Measurements from ENCODE around the gene SYK. TPM values are rescaled to one million over a fixed set of nuclear protein-coding genes. Genes with fewer than 3 reads are reported as not detected.

The SYK gene
- total RNA-seq, 4 donors from 2014 or later: 17.9 to 26.2 (median 23.2) TPM

- TF ChIP-seq POLR2A (IDR thresholded peaks at IDR 0.05) (no peak), CTCF (IDR thresholded peaks at IDR 0.05) (no peak)
- 44 to 61% methylated on average over 5 of the region's 5 CpGs for WGBS, 2 donors
- no peak overlapping the region for H3K4me3 ChIP-seq (ENCODE audit: low read depth, poor library complexity, severe bottlenecking)
- intact Hi-C loops (cut with DNase I; ENCODE audit: low total_unique reads): no loop called here
- DNase-seq (ENCODE audit: low spot score in 2 of 2): no peak
Observed at GRCh38 chr9:90878562-90878961, 76.9 kb downstream of the SYK start.

- H3K4me3 ChIP-seq (ENCODE audit: low read depth, poor library complexity, severe bottlenecking): no peak overlapping the region
- 97 to 100% methylated on average over 2 of the region's 2 CpGs for WGBS, 2 donors
- TF ChIP-seq CTCF (IDR thresholded peaks at IDR 0.05): no peak
- no peak for TF ChIP-seq POLR2A (IDR thresholded peaks at IDR 0.05)
- intact Hi-C loops (cut with DNase I; ENCODE audit: low total_unique reads): no loop called here
- DNase-seq (ENCODE audit: low spot score in 2 of 2): no peak
Observed at GRCh38 chr9:90880066-90880465, 78.4 kb downstream of the SYK start.

- 82 to 90% methylated on average over 6 of the region's 6 CpGs for WGBS, 2 donors
- DNase-seq (ENCODE audit: low spot score in 2 of 2): no peak
- TF ChIP-seq POLR2A (IDR thresholded peaks at IDR 0.05): no peak
Observed at GRCh38 chr9:90880669-90881068, 79.0 kb downstream of the SYK start.

GRCh38 chr9:90881648-90882047, 80.0 kb downstream of the SYK start:
- intact Hi-C loops (cut with DNase I; ENCODE audit: low total_unique reads): no loop called here
- WGBS, 2 donors: 66 to 69% methylated on average over 9 of the region's 9 CpGs
- DNase-seq (ENCODE audit: low spot score in 2 of 2): peak in 1 of 2 donors; percentile 37
- no peak for TF ChIP-seq POLR2A (IDR thresholded peaks at IDR 0.05)
- TF ChIP-seq CTCF (IDR thresholded peaks at IDR 0.05): no peak
- no peak overlapping the region for H3K4me3 ChIP-seq (ENCODE audit: low read depth, poor library complexity, severe bottlenecking)

More at GRCh38 chr9:90880669-90881068, 79.0 kb downstream of the SYK start:
- H3K4me3 ChIP-seq (ENCODE audit: low read depth, poor library complexity, severe bottlenecking): no peak overlapping the region
- intact Hi-C loops (cut with DNase I; ENCODE audit: low total_unique reads): no loop called here

GRCh38 chr9:90882991-90883600, 81.5 kb downstream of the SYK start:
- intact Hi-C loops (cut with DNase I; ENCODE audit: low total_unique reads): no loop called here
- DNase-seq (ENCODE audit: low spot score in 2 of 2): peak in 1 of 2 donors; percentile 65

GRCh38 chr9:90883661-90884060, 82.0 kb downstream of the SYK start:
- no peak overlapping the region for H3K4me3 ChIP-seq (ENCODE audit: low read depth, poor library complexity, severe bottlenecking)
- intact Hi-C loops (cut with DNase I; ENCODE audit: low total_unique reads): no loop called here
- TF ChIP-seq CTCF (IDR thresholded peaks at IDR 0.05) (no peak), POLR2A (IDR thresholded peaks at IDR 0.05) (no peak)
- DNase-seq (ENCODE audit: low spot score in 2 of 2): no peak
- WGBS, 2 donors: 100% methylated on average over 2 of the region's 2 CpGs

More at GRCh38 chr9:90882991-90883600, 81.5 kb downstream of the SYK start:
- no peak overlapping the region for H3K4me3 ChIP-seq (ENCODE audit: low read depth, poor library complexity, severe bottlenecking)
- no peak for TF ChIP-seq CTCF (IDR thresholded peaks at IDR 0.05)
- TF ChIP-seq POLR2A (IDR thresholded peaks at IDR 0.05): no peak
- WGBS, 2 donors: 93 to 96% methylated on average over 4 of the region's 4 CpGs
